ENCODE measurements around the gene FBXL7. TPM values are rescaled to one million over a fixed set of nuclear protein-coding genes. Genes with fewer than 3 reads are reported as not detected.

Gene FBXL7
- total RNA-seq, 1 donor from 2014 or later: 4.4 TPM

GRCh38 chr5:15627647-15628046 is 127.7 kb downstream of the FBXL7 start:
- H3K36me3 ChIP-seq (ENCODE audit: control insufficient read depth, insufficient read depth, low read length): no peaks in the 10 kb centered on the region
- H3K27me3 ChIP-seq (ENCODE audit: control insufficient read depth, insufficient read depth, low read length): no peaks in the 10 kb centered on the region
- no peak for DNase-seq (ENCODE audit: low read depth)
- no peak overlapping the region for H3K4me3 ChIP-seq (ENCODE audit: low read depth, low read length)
- TF ChIP-seq CTCF (IDR thresholded peaks at IDR 0.05; ENCODE audit: insufficient read depth, low read length, poor library complexity, severe bottlenecking): no peak

- Histone ChIP-seq H3K4me3 (ENCODE audit: low read depth, low read length) (no peak overlapping the region), H3K27me3 (ENCODE audit: control insufficient read depth, insufficient read depth, low read length) (no peaks in the 10 kb centered on the region), H3K36me3 (ENCODE audit: control insufficient read depth, insufficient read depth, low read length) (no peaks in the 10 kb centered on the region)
- TF ChIP-seq CTCF (IDR thresholded peaks at IDR 0.05; ENCODE audit: insufficient read depth, low read length, poor library complexity, severe bottlenecking): no peak
- DNase-seq (ENCODE audit: low read depth): no peak
Observed at GRCh38 chr5:15630441-15630840, 130.5 kb downstream of the FBXL7 start.

- H3K4me3 ChIP-seq (ENCODE audit: low read depth, low read length): no peak overlapping the region
- no peak for TF ChIP-seq CTCF (IDR thresholded peaks at IDR 0.05; ENCODE audit: insufficient read depth, low read length, poor library complexity, severe bottlenecking)
- H3K36me3 ChIP-seq (ENCODE audit: control insufficient read depth, insufficient read depth, low read length): no peaks in the 10 kb centered on the region
Observed at GRCh38 chr5:15634591-15635288, 134.8 kb downstream of the FBXL7 start.

GRCh38 chr5:15635289-15635616 is 135.3 kb downstream of the FBXL7 start:
- TF ChIP-seq CTCF (IDR thresholded peaks at IDR 0.05; ENCODE audit: insufficient read depth, low read length, poor library complexity, severe bottlenecking): no peak
- no peak for DNase-seq (ENCODE audit: low read depth)
- no peaks in the 10 kb centered on the region for H3K36me3 ChIP-seq (ENCODE audit: control insufficient read depth, insufficient read depth, low read length)
- H3K4me3 ChIP-seq (ENCODE audit: low read depth, low read length): no peak overlapping the region
- no peaks in the 10 kb centered on the region for H3K27me3 ChIP-seq (ENCODE audit: control insufficient read depth, insufficient read depth, low read length)

More at GRCh38 chr5:15634591-15635288, 134.8 kb downstream of the FBXL7 start:
- H3K27me3 ChIP-seq (ENCODE audit: control insufficient read depth, insufficient read depth, low read length): no peaks in the 10 kb centered on the region
- no peak for DNase-seq (ENCODE audit: low read depth)

- H3K36me3 ChIP-seq (ENCODE audit: control insufficient read depth, insufficient read depth, low read length): no peaks in the 10 kb centered on the region
- no peak for DNase-seq (ENCODE audit: low read depth)
- H3K4me3 ChIP-seq (ENCODE audit: low read depth, low read length): no peak overlapping the region
- H3K27me3 ChIP-seq (ENCODE audit: control insufficient read depth, insufficient read depth, low read length): no peaks in the 10 kb centered on the region
- TF ChIP-seq CTCF (IDR thresholded peaks at IDR 0.05; ENCODE audit: insufficient read depth, low read length, poor library complexity, severe bottlenecking): no peak
Observed at GRCh38 chr5:15637345-15637744, 137.4 kb downstream of the FBXL7 start.

GRCh38 chr5:15637886-15638285 is 137.9 kb downstream of the FBXL7 start:
- no peak for DNase-seq (ENCODE audit: low read depth)
- Histone ChIP-seq H3K27me3 (ENCODE audit: control insufficient read depth, insufficient read depth, low read length) (no peaks in the 10 kb centered on the region), H3K36me3 (ENCODE audit: control insufficient read depth, insufficient read depth, low read length) (no peaks in the 10 kb centered on the region), H3K4me3 (ENCODE audit: low read depth, low read length) (no peak overlapping the region)
- TF ChIP-seq CTCF (IDR thresholded peaks at IDR 0.05; ENCODE audit: insufficient read depth, low read length, poor library complexity, severe bottlenecking): no peak

All from kidney epithelial cell (primary cell).